Right cardiac atrium (tissue), 5 donors: ENCODE measurements around the gene MIB2. TPM values are rescaled to one million over a fixed set of nuclear protein-coding genes. Genes with fewer than 3 reads are reported as not detected.

Experiments
- ATAC-seq, 2 donors: fragments of 200-7000 bp; cut with Tn5 transposase; one replicate each; pipeline versions ENCODE4 v1.8.0 to v1.9.1; 2020; ENCODE audit warnings: moderate library complexity in 2 of 2, mild to moderate bottlenecking in 1 of 2
- DNase-seq, 3 donors: peaks; one replicate each; pipeline ENCODE4 v3.0.0-alpha.2; 2020
- H3K27ac ChIP-seq: one replicate; pipeline ENCODE4 v1.5.1; 2013; ENCODE audit warnings: mild to moderate bottlenecking, low read length, control low read depth, moderate library complexity
- H3K27me3 ChIP-seq: one replicate; pipeline ENCODE4 v1.6.1; 2013; ENCODE audit not compliant: control insufficient read depth, insufficient read depth
- H3K4me1 ChIP-seq: one replicate; pipeline ENCODE4 v1.6.1; 2013; ENCODE audit warnings: low read length; ENCODE audit not compliant: control insufficient read depth, insufficient read depth
- H3K4me3 ChIP-seq: one replicate; pipeline ENCODE4 v1.5.1; 2013; ENCODE audit warnings: low read length, control low read depth
- H3K9me3 ChIP-seq: one replicate; pipeline ENCODE4 v1.6.1; 2013; ENCODE audit warnings: low read length; ENCODE audit not compliant: control insufficient read depth
- WGBS: extraction: QIAGEN DNeasy Blood & Tissue Kit; methylation state at CpG from one replicate; pipeline ENCODE4 v1.1.7; 2013; 5-methylcytosine and 5-hydroxymethylcytosine counted together
- intact Hi-C, 4 donors: fragments of 100-400 bp; cut with DNase I; formaldehyde crosslinking; loops; one replicate each; pipeline versions ENCODE4 v1.11.0 to v1.14.0; 2022 to 2023
- polyA plus RNA-seq: library from polyadenylated mRNA; stranded (reverse); fragments of 200-250 nt; gene quantifications from one replicate; pipeline ENCODE4 v1.2.3, GENCODE V29; 2013
- total RNA-seq, 4 donors: library from RNA; stranded (reverse); fragmentation: NEBNext Ultra II Directional; extraction: Animal tissue kit (Norgen Biotek cat#: 25700); gene quantifications; one replicate each; pipeline ENCODE4 v1.2.1, GENCODE V29; 2021
- donor health status: healthy with polysubstance abuse.
- donor health status: DM: no; HTN: yes; CAD: no.
- donor health status: DM: no; HTN: no; CAD: no.
- donor health status: DM: no; HTN: yes; CAD: no; lungs with severe emphysema.
- donor health status: DM: yes; HTN: yes; CAD: no.

MIB2 gene
- total and polyA plus RNA-seq, 5 donors, result 49.5 to 77.8 (median 57.8) TPM

- no peaks in the 10 kb centered on the region for H3K9me3 ChIP-seq
- H3K4me3 ChIP-seq, result no peak overlapping the region
- no peak for ATAC-seq
- no peak for DNase-seq
- 90% methylated on average over 17 of the region's 17 CpGs for WGBS
- no peak overlapping the region for H3K27ac ChIP-seq
- no peaks in the 10 kb centered on the region for H3K27me3 ChIP-seq
- no peaks in the 10 kb centered on the region for H3K4me1 ChIP-seq
- intact Hi-C loops, result no loop called here
These were observed 9.6 kb upstream of the MIB2 start for GRCh38 chr1:1605724-1606123.

DNA sequence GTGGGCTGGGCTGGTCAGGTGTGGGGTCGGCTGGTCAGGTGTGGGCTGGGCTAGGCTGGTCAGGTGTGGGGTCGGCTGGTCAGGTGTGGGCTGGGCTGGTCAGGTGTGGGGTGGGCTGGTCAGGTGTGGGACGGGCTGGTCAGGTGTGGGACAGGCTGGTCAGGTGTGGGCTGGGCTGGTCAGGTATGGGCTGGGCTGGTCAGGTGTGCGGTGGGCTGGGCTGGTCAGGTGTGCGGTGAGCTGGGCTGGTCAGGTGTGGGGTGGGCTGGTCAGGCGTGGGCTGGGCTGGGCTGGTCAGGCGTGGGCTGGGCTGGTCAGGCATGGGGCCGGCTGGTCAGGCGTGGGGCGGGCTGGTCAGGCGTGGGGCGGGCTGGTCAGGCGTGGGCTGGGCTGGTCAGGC lies 9.1 kb upstream of the MIB2 start:
- H3K9me3 ChIP-seq, result no peaks in the 10 kb centered on the region
- intact Hi-C loops, result no loop called here
- WGBS, result 77% methylated on average over 13 of the region's 13 CpGs

DNA sequence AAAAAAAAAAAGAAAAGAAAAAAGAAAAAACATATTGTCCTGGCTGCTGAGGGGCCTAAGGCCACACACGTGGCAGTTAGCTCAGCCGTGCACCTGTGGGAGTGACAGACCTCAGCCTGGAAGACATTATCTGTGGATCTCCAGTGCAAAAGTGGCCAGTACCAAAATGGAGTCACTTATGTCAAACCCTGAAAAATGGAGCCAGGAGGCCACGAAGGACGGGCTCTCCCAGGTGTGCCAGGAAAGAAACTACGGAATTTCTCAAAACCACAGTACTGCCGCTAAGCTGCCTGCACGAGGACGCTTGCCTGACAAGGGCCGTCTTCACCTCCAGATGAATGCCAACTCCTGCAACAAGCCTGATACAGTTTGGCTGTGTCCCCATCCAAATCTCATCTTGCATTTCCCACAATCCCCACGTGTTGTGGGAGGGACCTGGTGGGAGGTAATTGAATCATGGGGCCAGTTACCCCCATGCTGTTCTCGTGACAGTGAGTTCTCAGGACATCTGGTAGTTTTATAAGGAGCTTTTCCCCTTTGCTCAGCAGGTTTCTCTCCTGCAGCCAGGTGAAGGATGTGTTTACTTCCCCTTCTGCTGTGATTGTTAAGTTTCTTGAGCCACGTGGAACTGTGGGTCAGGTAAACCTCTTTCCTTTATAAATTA lies 5.3 kb upstream of the MIB2 start:
- no peak overlapping the region for H3K27ac ChIP-seq
- peaks cover 3% of the 10 kb centered on the region for H3K4me1 ChIP-seq
- no peaks in the 10 kb centered on the region for H3K9me3 ChIP-seq
- ATAC-seq (no peak), DNase-seq (peak in 1 of 3 donors; percentile 4)
- no peak overlapping the region for H3K4me3 ChIP-seq
- H3K27me3 ChIP-seq, result no peaks in the 10 kb centered on the region
- WGBS, result 71% methylated on average over 12 of the region's 12 CpGs
- intact Hi-C loops, result no loop called here

More for the DNA sequence above, 9.1 kb upstream of the MIB2 start:
- Histone ChIP-seq H3K27me3 (no peaks in the 10 kb centered on the region), H3K4me3 (no peak overlapping the region), H3K27ac (no peak overlapping the region), H3K4me1 (no peaks in the 10 kb centered on the region)
- DNase-seq, result no peak
- no peak for ATAC-seq

DNA sequence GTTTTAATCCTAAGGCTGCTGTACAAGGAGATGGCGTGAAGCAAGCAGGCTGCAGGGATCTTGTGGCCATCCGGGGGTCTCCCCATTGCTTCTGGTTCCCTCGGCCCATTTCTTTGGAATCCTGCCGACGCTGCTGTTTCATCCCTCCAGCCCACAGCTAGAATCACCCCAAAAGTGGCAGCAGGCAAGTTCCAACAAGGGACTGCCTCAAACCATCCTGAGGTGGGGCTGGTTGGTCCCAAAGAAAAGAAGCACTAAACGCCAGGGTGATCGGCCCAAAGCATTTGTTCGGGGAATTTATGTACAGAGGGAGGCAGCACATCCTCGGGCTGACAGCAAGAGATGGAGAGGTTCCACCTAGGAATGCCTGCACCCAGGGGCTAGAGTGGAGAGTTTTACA lies 4.5 kb upstream of the MIB2 start:
- Histone ChIP-seq H3K27me3 (no peaks in the 10 kb centered on the region), H3K4me3 (no peak overlapping the region), H3K4me1 (peaks cover 3% of the 10 kb centered on the region), H3K9me3 (no peaks in the 10 kb centered on the region), H3K27ac (no peak overlapping the region)
- 65% methylated on average over 9 of the region's 9 CpGs for WGBS
- intact Hi-C loops, result no loop called here
- ATAC-seq, result no peak
- peak in 1 of 3 donors; percentile 26 for DNase-seq

- Histone ChIP-seq H3K4me1 (peaks cover 10% of the 10 kb centered on the region), H3K9me3 (no peaks in the 10 kb centered on the region), H3K27ac (no peak overlapping the region), H3K4me3 (no peak overlapping the region), H3K27me3 (no peaks in the 10 kb centered on the region)
- intact Hi-C loops, result no loop called here
- no peak for DNase-seq
- ATAC-seq, result no peak
- 87% methylated on average over 3 of the region's 3 CpGs for WGBS
These were observed 3.2 kb upstream of the MIB2 start for GRCh38 chr1:1612104-1612400.

- 53% methylated on average over 11 of the region's 11 CpGs for WGBS
These were observed 1.7 kb upstream of the MIB2 start for GRCh38 chr1:1613509-1614082.

GRCh38 chr1:1614204-1614953 lies 921 bp upstream of the MIB2 start:
- Histone ChIP-seq H3K9me3 (no peaks in the 10 kb centered on the region), H3K27me3 (no peaks in the 10 kb centered on the region), H3K4me3 (peak overlapping the region; percentile 93), H3K4me1 (peaks cover 10% of the 10 kb centered on the region), H3K27ac (peak overlapping the region; percentile 34)
- WGBS, result 10% methylated on average over 30 of the region's 30 CpGs
- peak in 1 of 2 donors; percentile 1 for ATAC-seq
- DNase-seq, result peak; percentile 54 to 60 (median 60)
- intact Hi-C loops, result no loop called here

More at GRCh38 chr1:1613509-1614082, 1.7 kb upstream of the MIB2 start:
- Histone ChIP-seq H3K27ac (no peak overlapping the region), H3K9me3 (no peaks in the 10 kb centered on the region), H3K4me1 (peaks cover 10% of the 10 kb centered on the region), H3K4me3 (no peak overlapping the region), H3K27me3 (no peaks in the 10 kb centered on the region)
- ATAC-seq, result no peak
- peak in 1 of 3 donors; percentile 6 for DNase-seq
- intact Hi-C loops, result no loop called here

GRCh38 chr1:1614954-1615255 lies 395 bp upstream of the MIB2 start:
- H3K27ac ChIP-seq, result peak overlapping the region; percentile 4
- peaks cover 10% of the 10 kb centered on the region for H3K4me1 ChIP-seq
- ATAC-seq (no peak), DNase-seq (no peak)
- intact Hi-C loops, result no loop called here
- H3K27me3 ChIP-seq, result no peaks in the 10 kb centered on the region
- no peaks in the 10 kb centered on the region for H3K9me3 ChIP-seq
- WGBS, result under 1% methylated on average over 23 of the region's 23 CpGs
- peak overlapping the region; percentile 93 for H3K4me3 ChIP-seq

DNA sequence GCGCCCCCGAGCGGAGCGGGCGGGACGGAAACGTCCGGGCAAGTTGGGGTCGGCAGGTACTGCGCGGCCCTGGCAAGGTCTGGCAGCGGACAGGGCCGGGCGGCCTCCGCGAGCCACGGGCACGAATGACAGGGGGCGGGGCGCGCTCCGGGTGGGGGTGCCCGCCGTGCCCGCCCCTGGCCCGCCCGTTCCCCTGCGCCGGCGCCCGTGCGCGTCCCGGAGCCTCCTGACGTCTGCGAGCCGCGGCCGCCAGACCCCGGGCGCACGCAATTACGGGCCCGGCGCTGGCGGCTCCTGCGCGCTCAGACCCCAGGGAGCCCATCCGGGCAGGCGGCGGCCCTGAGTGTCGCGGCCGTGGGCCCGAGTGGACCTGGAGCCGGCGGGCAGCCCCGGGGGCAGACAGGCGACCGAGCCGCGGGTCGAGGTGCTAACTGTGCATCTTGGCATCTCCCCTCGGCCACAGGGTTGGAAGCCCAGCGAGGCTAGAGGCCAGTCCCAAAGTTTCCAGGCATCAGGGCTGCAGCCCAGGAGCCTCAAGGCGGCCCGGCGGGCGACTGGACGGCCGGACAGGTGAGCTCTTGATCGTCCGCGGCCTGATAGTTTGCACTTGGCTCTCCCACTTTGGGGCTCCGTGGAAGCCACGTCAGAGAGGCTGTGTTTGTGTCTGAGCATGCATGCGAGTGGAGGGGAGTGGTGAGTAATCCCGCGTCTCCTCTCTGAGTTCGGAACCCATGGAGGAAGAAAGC lies 918 bp downstream of the MIB2 start:
- ATAC-seq, result peak in 1 of 2 donors; percentile 3
- peaks cover 10% of the 10 kb centered on the region for H3K4me1 ChIP-seq
- intact Hi-C loops, result no loop called here
- 5% methylated on average over 80 of the region's 80 CpGs for WGBS
- peak overlapping the region; percentile 93 for H3K4me3 ChIP-seq
- H3K27me3 ChIP-seq, result no peaks in the 10 kb centered on the region
- H3K9me3 ChIP-seq, result no peaks in the 10 kb centered on the region
- peak overlapping the region; percentile 99 for H3K27ac ChIP-seq
- DNase-seq, result peak; percentile 60 to 83 (median 82)

DNA sequence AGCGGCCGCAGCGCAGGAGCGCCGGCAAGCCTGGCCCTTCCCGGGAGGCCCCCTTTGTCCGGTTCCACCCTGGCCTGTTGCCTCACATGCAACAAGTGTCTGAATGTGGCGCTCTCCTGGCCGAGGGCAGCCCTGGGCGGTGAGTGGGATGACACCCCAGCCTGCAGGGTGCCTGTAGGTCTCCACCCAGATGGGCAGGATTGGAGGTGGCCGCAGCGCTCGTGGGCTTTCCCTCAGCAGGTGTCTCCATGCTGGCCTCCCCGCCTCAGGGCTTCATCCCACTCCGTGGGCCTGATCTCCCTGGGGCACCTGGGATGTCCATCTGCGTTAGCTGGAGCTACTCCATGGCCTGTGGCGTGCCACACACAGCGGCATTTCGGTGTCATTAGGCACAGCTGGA lies 1.5 kb downstream of the MIB2 start:
- Histone ChIP-seq H3K27me3 (no peaks in the 10 kb centered on the region), H3K27ac (no peak overlapping the region), H3K4me3 (peak overlapping the region; percentile 93), H3K4me1 (peaks cover 10% of the 10 kb centered on the region), H3K9me3 (no peaks in the 10 kb centered on the region)
- intact Hi-C loops, result no loop called here
- ATAC-seq (no peak), DNase-seq (peak in 2 of 3 donors; percentile 56 to 65)
- 78% methylated on average over 19 of the region's 19 CpGs for WGBS

DNA sequence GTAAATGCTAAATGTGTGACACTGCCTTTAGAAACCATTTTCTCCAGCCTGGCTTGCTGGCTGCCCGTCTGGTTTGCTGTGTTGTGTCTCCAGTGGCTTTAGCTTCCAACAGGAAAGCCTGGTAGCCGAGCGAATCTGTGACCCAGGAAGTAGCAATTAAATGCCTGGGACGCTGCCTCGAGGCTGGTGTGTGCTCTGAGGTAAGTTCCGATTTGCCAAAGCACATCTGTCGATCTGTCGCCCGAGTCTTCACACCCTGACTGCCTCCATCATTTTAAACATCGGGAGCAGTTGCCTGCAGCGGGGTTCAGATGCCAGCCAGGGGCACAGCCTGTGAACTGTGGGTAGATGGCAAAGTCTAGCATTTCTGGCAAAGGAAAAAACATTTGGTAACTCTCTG lies 2.2 kb downstream of the MIB2 start:
- H3K27ac ChIP-seq, result no peak overlapping the region

More for the DNA sequence above, 2.2 kb downstream of the MIB2 start:
- 89% methylated on average over 11 of the region's 11 CpGs for WGBS
- no peak overlapping the region for H3K4me3 ChIP-seq
- intact Hi-C loops, result no loop called here
- peak; percentile 9 to 40 (median 22) for DNase-seq
- H3K9me3 ChIP-seq, result no peaks in the 10 kb centered on the region
- no peak for ATAC-seq
- H3K4me1 ChIP-seq, result peaks cover 10% of the 10 kb centered on the region
- no peaks in the 10 kb centered on the region for H3K27me3 ChIP-seq
